Lower lobe of right lung (tissue), 2 donors: ENCODE data around the gene TMEM108. TPM values are rescaled to one million over a fixed set of nuclear protein-coding genes. Genes with fewer than 3 reads are reported as not detected.

Source experiments
- ATAC-seq, 2 donors: fragments of 200-7000 bp; cut with Tn5 transposase; one replicate each; pipeline ENCODE4 v1.9.1; 2020 to 2022; ENCODE audit warnings: mild to moderate bottlenecking in 2 of 2, moderate library complexity in 2 of 2
- DNase-seq: peaks from one replicate; pipeline ENCODE4 v3.0.0-alpha.2; 2020
- H3K27ac ChIP-seq: fragments of 200-600 bp; one replicate; pipeline ENCODE4 v1.8.0; 2022
- H3K27me3 ChIP-seq: fragments of 200-600 bp; one replicate; pipeline ENCODE4 v1.8.0; 2022; ENCODE audit warnings: low read depth
- H3K36me3 ChIP-seq: fragments of 200-600 bp; one replicate; pipeline ENCODE4 v1.8.0; 2022; ENCODE audit warnings: mild to moderate bottlenecking
- H3K4me1 ChIP-seq: fragments of 200-600 bp; one replicate; pipeline ENCODE4 v1.8.0; 2022
- H3K4me3 ChIP-seq: fragments of 200-600 bp; one replicate; pipeline ENCODE4 v1.8.0; 2022; ENCODE audit warnings: mild to moderate bottlenecking
- H3K9me3 ChIP-seq: fragments of 200-600 bp; one replicate; pipeline ENCODE4 v1.8.0; 2022
- intact Hi-C: fragments of 100-400 bp; cut with DNase I; formaldehyde crosslinking; loops from one replicate; pipeline ENCODE4 v1.11.0; 2022
- total RNA-seq: library from RNA; stranded (reverse); fragmentation: NEBNext Ultra II Directional; extraction: Animal tissue kit (Norgen Biotek cat#: 25700); gene quantifications from one replicate; pipeline ENCODE4 v1.2.1, GENCODE V29; 2021
- TF ChIP-seq, protein P1 (sequence below): fragments of 200-600 bp; IDR thresholded peaks from one replicate; pipeline ENCODE4 v1.8.0; 2022; ENCODE audit warnings: antibody characterized with exemption, mild to moderate bottlenecking
- donor health status: DM: no; HTN: yes; CAD: no; lungs with severe emphysema.

TMEM108 gene
- total RNA-seq, 1 donor from 2014 or later = 18.5 TPM

DNA sequence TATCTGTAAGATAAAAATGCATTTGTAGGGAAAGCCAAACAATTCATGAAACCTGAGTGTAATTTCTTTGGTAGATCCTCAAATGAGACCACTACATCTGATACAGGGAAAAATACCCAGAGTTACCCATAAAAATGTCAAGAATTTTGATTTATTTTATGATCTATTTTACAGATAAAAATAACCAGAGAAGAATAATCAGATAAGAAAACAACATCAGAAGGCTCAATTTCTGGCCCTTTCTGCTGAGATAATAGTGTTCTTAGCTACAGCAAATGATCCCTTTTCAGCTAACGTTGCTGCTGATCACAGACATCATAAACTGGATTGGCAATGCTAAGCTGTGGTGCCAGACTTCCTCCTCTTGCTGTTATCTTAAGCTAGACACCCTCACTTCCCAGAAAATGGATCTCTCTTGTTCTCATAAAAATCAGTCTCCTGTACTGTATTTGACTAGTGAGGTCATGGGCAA is 21.3 kb upstream of the TMEM108 start:
- Histone ChIP-seq H3K4me3 (no peak overlapping the region), H3K9me3 (no peaks in the 10 kb centered on the region), H3K36me3 (no peaks in the 10 kb centered on the region), H3K27me3 (no peaks in the 10 kb centered on the region), H3K4me1 (no peaks in the 10 kb centered on the region), H3K27ac (no peak overlapping the region)
- ATAC-seq = no peak
- intact Hi-C loops = no loop called here
- TF ChIP-seq, protein P1, sequence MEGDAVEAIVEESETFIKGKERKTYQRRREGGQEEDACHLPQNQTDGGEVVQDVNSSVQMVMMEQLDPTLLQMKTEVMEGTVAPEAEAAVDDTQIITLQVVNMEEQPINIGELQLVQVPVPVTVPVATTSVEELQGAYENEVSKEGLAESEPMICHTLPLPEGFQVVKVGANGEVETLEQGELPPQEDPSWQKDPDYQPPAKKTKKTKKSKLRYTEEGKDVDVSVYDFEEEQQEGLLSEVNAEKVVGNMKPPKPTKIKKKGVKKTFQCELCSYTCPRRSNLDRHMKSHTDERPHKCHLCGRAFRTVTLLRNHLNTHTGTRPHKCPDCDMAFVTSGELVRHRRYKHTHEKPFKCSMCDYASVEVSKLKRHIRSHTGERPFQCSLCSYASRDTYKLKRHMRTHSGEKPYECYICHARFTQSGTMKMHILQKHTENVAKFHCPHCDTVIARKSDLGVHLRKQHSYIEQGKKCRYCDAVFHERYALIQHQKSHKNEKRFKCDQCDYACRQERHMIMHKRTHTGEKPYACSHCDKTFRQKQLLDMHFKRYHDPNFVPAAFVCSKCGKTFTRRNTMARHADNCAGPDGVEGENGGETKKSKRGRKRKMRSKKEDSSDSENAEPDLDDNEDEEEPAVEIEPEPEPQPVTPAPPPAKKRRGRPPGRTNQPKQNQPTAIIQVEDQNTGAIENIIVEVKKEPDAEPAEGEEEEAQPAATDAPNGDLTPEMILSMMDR = no peak
- no peak for DNase-seq

DNA sequence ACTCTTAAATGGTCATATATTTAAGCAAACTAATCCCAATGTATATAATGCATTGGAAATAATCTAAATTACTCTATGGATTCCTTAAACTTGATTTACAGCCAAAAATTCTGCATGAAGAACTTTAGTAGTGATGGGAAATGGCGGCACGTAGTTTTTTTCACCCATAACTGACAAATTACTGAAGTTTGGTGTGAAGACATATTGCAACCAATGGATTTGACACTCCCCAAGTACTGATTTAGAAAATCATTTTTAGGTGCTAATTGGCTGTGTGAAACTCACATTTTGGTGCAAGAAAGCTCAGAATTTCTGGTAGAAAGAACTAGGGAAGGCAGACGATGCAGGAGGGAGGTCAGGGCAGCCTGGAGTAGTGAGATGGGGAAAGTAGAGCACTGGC is 19.3 kb upstream of the TMEM108 start:
- Histone ChIP-seq H3K36me3 (no peaks in the 10 kb centered on the region), H3K4me1 (no peaks in the 10 kb centered on the region), H3K4me3 (no peak overlapping the region), H3K27me3 (no peaks in the 10 kb centered on the region), H3K9me3 (no peaks in the 10 kb centered on the region), H3K27ac (no peak overlapping the region)
- TF ChIP-seq, protein P1 = no peak
- intact Hi-C loops = no loop called here
- DNase-seq (no peak), ATAC-seq (no peak)

DNA sequence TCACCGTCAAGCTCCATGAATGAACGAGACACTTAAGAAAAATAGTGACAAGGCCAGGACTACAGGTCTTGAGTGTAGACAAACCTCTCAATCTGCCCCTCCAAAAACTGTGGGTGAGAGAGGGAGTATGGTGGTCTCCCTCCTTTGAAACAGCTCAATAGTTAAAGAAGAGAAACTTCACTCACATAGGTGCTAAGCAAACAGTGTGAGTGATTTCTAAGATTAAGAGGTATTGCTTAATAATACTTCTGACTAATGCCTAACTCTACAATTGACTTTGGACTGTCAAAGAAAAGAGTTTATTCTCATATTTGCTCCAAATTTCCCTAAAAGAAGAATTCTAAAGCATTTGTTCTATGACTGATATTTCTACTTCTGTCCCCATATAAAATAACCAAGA is 17.0 kb upstream of the TMEM108 start:
- Histone ChIP-seq H3K9me3 (no peaks in the 10 kb centered on the region), H3K4me1 (no peaks in the 10 kb centered on the region), H3K27ac (no peak overlapping the region), H3K27me3 (no peaks in the 10 kb centered on the region), H3K36me3 (no peaks in the 10 kb centered on the region), H3K4me3 (no peak overlapping the region)
- DNase-seq = no peak
- TF ChIP-seq, protein P1 = no peak
- peak in 1 of 2 donors; percentile 83 for ATAC-seq
- intact Hi-C loops = no loop called here

DNA sequence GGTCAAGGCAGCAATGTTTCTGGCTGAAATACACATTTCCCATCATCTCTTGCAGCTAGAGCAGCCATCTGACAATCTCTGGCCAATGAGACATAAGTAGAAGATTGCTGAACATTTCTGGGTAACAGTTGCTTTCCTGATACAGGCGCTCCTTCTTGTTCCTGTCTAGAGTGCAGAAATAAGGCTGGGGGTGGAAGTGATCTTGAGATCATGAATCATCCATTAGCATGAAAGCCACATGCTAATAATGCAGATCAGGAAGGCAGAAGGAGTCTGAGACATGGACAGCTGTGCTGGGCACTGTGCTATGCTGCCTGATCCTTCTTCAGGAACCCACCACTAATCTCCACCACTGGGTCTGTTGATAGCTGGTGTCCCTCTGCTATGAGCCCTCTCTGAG is 14.8 kb upstream of the TMEM108 start:
- no peak for DNase-seq
- no peak for ATAC-seq
- no peaks in the 10 kb centered on the region for H3K4me1 ChIP-seq
- no peak overlapping the region for H3K27ac ChIP-seq
- intact Hi-C loops = no loop called here
- no peak overlapping the region for H3K4me3 ChIP-seq
- H3K36me3 ChIP-seq = no peaks in the 10 kb centered on the region
- no peaks in the 10 kb centered on the region for H3K9me3 ChIP-seq
- no peaks in the 10 kb centered on the region for H3K27me3 ChIP-seq
- TF ChIP-seq, protein P1 = no peak

DNA sequence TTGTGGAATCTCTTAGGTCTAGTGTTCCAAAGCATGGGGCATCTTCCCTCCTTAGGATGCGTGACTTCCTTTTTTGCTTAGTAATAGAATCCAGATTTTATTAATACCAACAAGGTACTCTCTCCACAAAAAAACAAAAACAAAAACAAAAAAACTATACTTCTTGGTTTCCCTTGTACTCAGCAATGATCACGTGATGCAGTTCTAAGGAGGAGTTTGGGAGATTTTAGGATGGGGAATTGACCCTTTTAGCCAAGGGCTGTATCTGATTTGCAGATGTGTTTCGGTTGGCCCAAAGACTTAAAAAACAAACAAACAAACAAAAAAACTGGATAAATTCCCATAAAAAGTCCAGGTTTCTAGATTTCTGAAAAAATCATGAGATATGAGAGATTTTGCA is 12.6 kb upstream of the TMEM108 start:
- Histone ChIP-seq H3K36me3 (no peaks in the 10 kb centered on the region), H3K4me1 (no peaks in the 10 kb centered on the region), H3K4me3 (no peak overlapping the region), H3K9me3 (no peaks in the 10 kb centered on the region), H3K27me3 (no peaks in the 10 kb centered on the region), H3K27ac (no peak overlapping the region)
- no peak for DNase-seq
- intact Hi-C loops = no loop called here
- TF ChIP-seq, protein P1 = no peak
- ATAC-seq = no peak

DNA sequence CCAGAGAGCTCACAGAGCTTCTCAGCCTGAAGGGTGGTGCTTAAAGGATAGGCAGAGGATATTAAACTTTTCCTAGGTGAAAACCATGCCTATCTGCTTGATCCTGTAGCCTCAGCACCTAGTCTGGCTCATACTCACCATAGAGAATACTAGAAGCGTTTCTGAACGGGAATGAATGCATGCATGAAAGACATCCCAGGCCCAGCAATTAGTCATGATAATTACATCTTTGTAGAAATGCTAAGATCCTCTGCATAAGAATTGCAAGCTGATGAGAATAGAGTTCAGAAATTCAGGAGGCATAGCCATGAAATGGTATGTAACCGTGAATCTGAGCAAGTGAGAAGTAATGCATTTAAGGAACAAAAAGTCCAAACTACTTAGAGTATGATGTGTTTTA is 5.9 kb upstream of the TMEM108 start:
- TF ChIP-seq, protein P1 = no peak
- ATAC-seq = no peak
- no peak overlapping the region for H3K4me3 ChIP-seq

More for the DNA sequence above, 5.9 kb upstream of the TMEM108 start:
- intact Hi-C loops = no loop called here
- Histone ChIP-seq H3K27ac (no peak overlapping the region), H3K36me3 (no peaks in the 10 kb centered on the region), H3K27me3 (peaks cover 3% of the 10 kb centered on the region), H3K9me3 (no peaks in the 10 kb centered on the region), H3K4me1 (no peaks in the 10 kb centered on the region)
- DNase-seq = no peak
